ENCODE measurements around the gene TSC22D4.

Gene TSC22D4

GRCh38 chr7:100477871-100478267 lies 1.1 kb downstream of the TSC22D4 start:
- TF ChIP-seq CTCF (IDR thresholded peaks at IDR 0.05), result no peak

- no peak; the same call in 1 of the 2 replicates for TF ChIP-seq CTCF (IDR thresholded peaks at IDR 0.05)
These were observed 1.8 kb downstream of the TSC22D4 start for GRCh38 chr7:100476903-100477870.

GRCh38 chr7:100476101-100476780 lies 2.8 kb downstream of the TSC22D4 start:
- TF ChIP-seq CTCF (IDR thresholded peaks at IDR 0.05), result no peak

GRCh38 chr7:100475549-100475948 lies 3.5 kb downstream of the TSC22D4 start:
- TF ChIP-seq CTCF (IDR thresholded peaks at IDR 0.05), result no peak

- no peak for TF ChIP-seq CTCF (IDR thresholded peaks at IDR 0.05)
These were observed 6.0 kb downstream of the TSC22D4 start for GRCh38 chr7:100472854-100473499.

GRCh38 chr7:100472121-100472851 lies 6.7 kb downstream of the TSC22D4 start:
- no peak for TF ChIP-seq CTCF (IDR thresholded peaks at IDR 0.05)

- TF ChIP-seq CTCF (IDR thresholded peaks at IDR 0.05), result no peak
These were observed 8.0 kb downstream of the TSC22D4 start for GRCh38 chr7:100471021-100471420.

Data from LNCAP (cell line).